Vagina (tissue), 2 donors: ENCODE results near the gene SLIT2.

Experiments used
- CTCF ChIP-seq, 3 experiments: fragments of 450-650 bp in 2 of 3; fragments of 200-600 bp in 1 of 3; sonication (generic) in 1 of 3; IDR thresholded peaks; one replicate each; pipeline ENCODE4 v1.5.1; 2017 to 2019; ENCODE audit warnings: antibody characterized with exemption in 3 of 3, mild to moderate bottlenecking in 2 of 3, moderate library complexity in 2 of 3
- POLR2A ChIP-seq, 2 donors: fragments of 450-650 bp; IDR thresholded peaks; one replicate each; pipeline ENCODE4 v1.6.1; 2017; ENCODE audit warnings: antibody characterized with exemption in 2 of 2, mild to moderate bottlenecking in 2 of 2, moderate library complexity in 2 of 2

- no peak for TF ChIP-seq POLR2A (IDR thresholded peaks at IDR 0.05)
- TF ChIP-seq CTCF (IDR thresholded peaks at IDR 0.05): no peak
Measured at GRCh38 chr4:20217521-20217920, 34.2 kb upstream of the SLIT2 start.
